OCI-LY7 (cell line): ENCODE data around the gene C4orf50. TPM values are rescaled to one million over a fixed set of nuclear protein-coding genes. Genes with fewer than 3 reads are reported as not detected.

Source experiments
- BruUV-seq: library from RNA; stranded (reverse); fragments of 400-500 nt; replicated peaks from 2 replicates; lab custom pipeline; 2021; lab: Mats Ljungman, UMichigan
- CTCF ChIA-PET: fragments of 300-600 bp; sonication (Branson Sonifier 250); formaldehyde crosslinking; loops from one replicate; lab custom pipeline; 2022; ENCODE audit warnings: antibody characterized with exemption; ENCODE audit not compliant: unreplicated experiment; lab: Charles Lee
- POLR2A ChIA-PET: fragments of 300-600 bp; sonication (Branson Sonifier 250); formaldehyde crosslinking; loops from one replicate; lab custom pipeline; 2022; ENCODE audit warnings: antibody characterized with exemption; lab: Charles Lee
- DNase-seq: peaks from one replicate; pipeline ENCODE4 v3.0.0-alpha.2; 2015; ENCODE audit warnings: low spot score
- H2AFZ ChIP-seq: fragments of 200-600 bp; sonication (generic), shearing (Covaris generic); 2 replicates; pipeline ENCODE4 v1.6.1; 2014; ENCODE audit warnings: mild to moderate bottlenecking, antibody characterized with exemption, low read length, moderate library complexity
- H3K27ac ChIP-seq: fragments of 200-600 bp; sonication (generic); 2 replicates; pipeline ENCODE4 v1.5.1; 2014; ENCODE audit warnings: mixed run types, low read depth, mild to moderate bottlenecking, moderate library complexity, low read length, inconsistent platforms; ENCODE audit not compliant: poor library complexity, severe bottlenecking
- H3K36me3 ChIP-seq: fragments of 200-600 bp; sonication (generic); 2 replicates; pipeline ENCODE4 v1.6.1; 2014; ENCODE audit warnings: mild to moderate bottlenecking, antibody characterized with exemption, low read length, moderate library complexity, mixed read lengths; ENCODE audit not compliant: insufficient read depth
- H3K4me1 ChIP-seq: fragments of 200-600 bp; sonication (generic); 2 replicates; pipeline ENCODE4 v1.5.1; 2014; ENCODE audit warnings: mild to moderate bottlenecking, low read length; ENCODE audit not compliant: insufficient read depth, poor library complexity, severe bottlenecking
- H3K4me2 ChIP-seq: fragments of 200-600 bp; sonication (generic); 2 replicates; pipeline ENCODE4 v1.6.1; 2014; ENCODE audit warnings: mild to moderate bottlenecking, low read length
- H3K4me3 ChIP-seq: fragments of 200-600 bp; sonication (generic); 2 replicates; pipeline ENCODE4 v1.5.1; 2014; ENCODE audit warnings: mild to moderate bottlenecking, low read depth, low read length; ENCODE audit not compliant: poor library complexity, severe bottlenecking
- H3K79me2 ChIP-seq: fragments of 200-600 bp; sonication (generic); 2 replicates; pipeline ENCODE4 v1.6.1; 2016; ENCODE audit warnings: low read depth, mild to moderate bottlenecking, low read length, moderate library complexity, mixed read lengths; ENCODE audit not compliant: insufficient read depth
- H3K9me2 ChIP-seq: fragments of 200-600 bp; sonication (generic); 2 replicates; pipeline ENCODE4 v1.6.1; 2016; ENCODE audit warnings: mild to moderate bottlenecking, low read length, mixed read lengths; ENCODE audit not compliant: insufficient read depth
- H3K9me3 ChIP-seq: fragments of 200-600 bp; sonication (generic); 2 replicates; pipeline ENCODE4 v1.6.1; 2014; ENCODE audit warnings: mild to moderate bottlenecking, mixed run types, low read length, mixed read lengths
- H4K20me1 ChIP-seq: fragments of 200-600 bp; sonication (generic); 2 replicates; pipeline ENCODE4 v1.6.1; 2014; ENCODE audit warnings: mild to moderate bottlenecking, antibody characterized with exemption, low read length, moderate library complexity, mixed read lengths; ENCODE audit not compliant: insufficient read depth
- CTCF ChIP-seq: fragments of 200-600 bp; sonication (generic); conservative IDR thresholded peaks from 2 replicates; pipeline ENCODE4 v1.5.1; 2014; ENCODE audit warnings: mild to moderate bottlenecking, antibody characterized with exemption, low read length, moderate library complexity, mixed read lengths
- EZH2phosphoT487 ChIP-seq: fragments of 200-600 bp; sonication (generic); IDR thresholded peaks from 2 replicates; pipeline ENCODE4 v1.6.1; 2018; ENCODE audit warnings: low read depth, borderline replicate concordance, mild to moderate bottlenecking, mixed run types, antibody characterized with exemption, low read length, moderate library complexity, mixed read lengths
- intact Hi-C: fragments of 100-400 bp; cut with micrococcal nuclease; formaldehyde crosslinking; loops from one replicate; pipeline ENCODE4 v1.10.0; 2022; ENCODE audit not compliant: unreplicated experiment
- total RNA-seq, 2 experiments: library from RNA; depleted of rRNA in 1 of 2; stranded (reverse); fragments of >200 nt in 1 of 2; shearing (Covaris generic) in 1 of 2; gene quantifications; 2 replicates each; pipeline ENCODE4 v1.2.3, GENCODE V29; 2014 to 2022

Gene C4orf50
- total RNA-seq, 2 experiments from 2014 or later, result 0.06 TPM; not detected in 1

- CTCF ChIA-PET, result interaction anchor here (0.6 kb wide), 1 partner anchor 274 kb away, joined by 3 read pairs; no protein-coding TSS in a partner anchor
- TF ChIP-seq CTCF, result no peak
- TF ChIP-seq EZH2phosphoT487, result no peak
- intact Hi-C loops, result loop anchor here (10.0 kb wide), 1 partner anchor 1550 kb away; no protein-coding TSS in a partner anchor
- no peaks in the 10 kb centered on the region for H3K79me2 ChIP-seq
- DNase-seq, result no peak
- POLR2A ChIA-PET, result no interaction called here
- no TSS peak for BruUV-seq
- peaks cover 23% of the 10 kb centered on the region; the same call in 1 of the 2 replicates for H3K9me3 ChIP-seq
- no peaks in the 10 kb centered on the region for H3K4me1 ChIP-seq
- H3K4me2 ChIP-seq, result no peak overlapping the region
- H3K9me2 ChIP-seq, result no peaks in the 10 kb centered on the region
- no peak overlapping the region for H2AFZ ChIP-seq
- no peaks in the 10 kb centered on the region for H3K36me3 ChIP-seq
- H4K20me1 ChIP-seq, result no peaks in the 10 kb centered on the region
- no peak overlapping the region for H3K27ac ChIP-seq
- no peak overlapping the region for H3K4me3 ChIP-seq
Measured at GRCh38 chr4:6055030-6055429, 36.8 kb upstream of the C4orf50 start.

GRCh38 chr4:6054162-6054922, 36.1 kb upstream of the C4orf50 start:
- no peak for DNase-seq
- Histone ChIP-seq H3K9me2 (no peaks in the 10 kb centered on the region), H3K9me3 (peaks cover 17% of the 10 kb centered on the region; the same call in 1 of the 2 replicates), H3K4me1 (no peaks in the 10 kb centered on the region), H4K20me1 (no peaks in the 10 kb centered on the region), H3K36me3 (no peaks in the 10 kb centered on the region), H3K79me2 (no peaks in the 10 kb centered on the region), H3K4me3 (no peak overlapping the region), H3K27ac (no peak overlapping the region), H3K4me2 (no peak overlapping the region), H2AFZ (no peak overlapping the region)
- TF ChIP-seq EZH2phosphoT487 (no peak), CTCF (no peak)
- CTCF ChIA-PET, result interaction anchor here (0.6 kb wide), 1 partner anchor 275 kb away, joined by 3 read pairs; no protein-coding TSS in a partner anchor
- BruUV-seq, result no TSS peak
- intact Hi-C loops, result loop anchor here (10.0 kb wide), 1 partner anchor 1550 kb away; no protein-coding TSS in a partner anchor
- POLR2A ChIA-PET, result no interaction called here

- no peaks in the 10 kb centered on the region for H3K4me1 ChIP-seq
- TF ChIP-seq EZH2phosphoT487 (no peak), CTCF (no peak)
- H4K20me1 ChIP-seq, result no peaks in the 10 kb centered on the region
- intact Hi-C loops, result loop anchor here (10.0 kb wide), 1 partner anchor 1548 kb away; no protein-coding TSS in a partner anchor
- DNase-seq, result no peak
- no peaks in the 10 kb centered on the region for H3K36me3 ChIP-seq
- H3K27ac ChIP-seq, result no peak overlapping the region
- no peak overlapping the region for H2AFZ ChIP-seq
- POLR2A ChIA-PET, result no interaction called here
- 0 out of 2 replicates have a peak, but pooled peaks cover under 1% of the 10 kb centered on the region for H3K9me3 ChIP-seq
- H3K4me3 ChIP-seq, result no peak overlapping the region
- no TSS peak for BruUV-seq
- H3K4me2 ChIP-seq, result no peak overlapping the region
- CTCF ChIA-PET, result no interaction called here
- H3K79me2 ChIP-seq, result no peaks in the 10 kb centered on the region
- H3K9me2 ChIP-seq, result no peaks in the 10 kb centered on the region
Measured at GRCh38 chr4:6052679-6053078, 34.4 kb upstream of the C4orf50 start.
